Activated T-cell treated with anti-CD3 and anti-CD28 coated beads, Interleukin-2, amount 50 U/mL, for 4 hours (primary cell): ENCODE data around the gene SPCS3. TPM values are rescaled to one million over a fixed set of nuclear protein-coding genes. Genes with fewer than 3 reads are reported as not detected.
"Not testable (repeated sequence)": the region's sequence is repeated elsewhere in the genome, so short reads cannot be mapped to it uniquely, and the experiment has no call there.

Source experiments
- ATAC-seq, 2 donors: fragments of 200-7000 bp; cut with Tn5 transposase; one replicate each; pipeline ENCODE4 v1.10.0; 2021
- DNase-seq: peaks from one replicate; pipeline ENCODE4 v3.0.0-alpha.2; 2020
- H3K27me3 Mint-ChIP-seq: one replicate; pipeline ENCODE4 v1.8.0; 2021; ENCODE audit warnings: low read depth, mixed read lengths
- H3K36me3 Mint-ChIP-seq: one replicate; pipeline ENCODE4 v1.8.0; 2022; ENCODE audit warnings: mixed read lengths; ENCODE audit not compliant: insufficient read depth
- H3K4me1 Mint-ChIP-seq: one replicate; pipeline ENCODE4 v1.8.0; 2021; ENCODE audit warnings: low read depth, mixed read lengths
- H3K4me3 Mint-ChIP-seq: one replicate; pipeline ENCODE4 v1.8.0; 2021; ENCODE audit warnings: mild to moderate bottlenecking, moderate library complexity, mixed read lengths
- H3K9me3 Mint-ChIP-seq: one replicate; pipeline ENCODE4 v1.8.0; 2021; ENCODE audit warnings: mixed read lengths
- total RNA-seq, 3 donors: library from RNA; stranded (reverse); gene quantifications; one replicate each; pipeline ENCODE4 v1.2.1, GENCODE V29; 2021

Gene SPCS3
- total RNA-seq, 3 donors from 2014 or later = 227 to 236 (median 231) TPM

GRCh38 chr4:176346836-176347235 is 27.1 kb downstream of the SPCS3 start:
- not testable (repeated sequence) for H3K27me3 Mint-ChIP-seq, H3K4me3 Mint-ChIP-seq, ATAC-seq, H3K4me1 Mint-ChIP-seq, DNase-seq
- Mint-ChIP-seq H3K9me3 (peaks cover 12% of the 10 kb centered on the region), H3K36me3 (peaks cover 13% of the 10 kb centered on the region)

GRCh38 chr4:176350671-176351070 is 30.9 kb downstream of the SPCS3 start:
- ATAC-seq (no peak), DNase-seq (no peak)
- Mint-ChIP-seq H3K4me1 (no peaks in the 10 kb centered on the region), H3K27me3 (no peaks in the 10 kb centered on the region), H3K4me3 (no peak overlapping the region), H3K9me3 (no peaks in the 10 kb centered on the region), H3K36me3 (peaks cover 9% of the 10 kb centered on the region)

GRCh38 chr4:176354884-176355283 is 35.1 kb downstream of the SPCS3 start:
- ATAC-seq = no peak
- H3K4me1 Mint-ChIP-seq = no peaks in the 10 kb centered on the region
- H3K9me3 Mint-ChIP-seq = no peaks in the 10 kb centered on the region
- no peaks in the 10 kb centered on the region for H3K27me3 Mint-ChIP-seq
- no peaks in the 10 kb centered on the region for H3K36me3 Mint-ChIP-seq
- H3K4me3 Mint-ChIP-seq = no peak overlapping the region
- DNase-seq = no peak

- no peaks in the 10 kb centered on the region for H3K9me3 Mint-ChIP-seq
- H3K4me1 Mint-ChIP-seq = no peaks in the 10 kb centered on the region
- no peaks in the 10 kb centered on the region for H3K27me3 Mint-ChIP-seq
- no peak for DNase-seq
- H3K4me3 Mint-ChIP-seq = no peak overlapping the region
- no peak for ATAC-seq
- H3K36me3 Mint-ChIP-seq = no peaks in the 10 kb centered on the region
Observed at GRCh38 chr4:176357359-176358082, 37.8 kb downstream of the SPCS3 start.

- H3K9me3 Mint-ChIP-seq = no peaks in the 10 kb centered on the region
- H3K36me3 Mint-ChIP-seq = no peaks in the 10 kb centered on the region
- H3K4me1 Mint-ChIP-seq = no peaks in the 10 kb centered on the region
- ATAC-seq = no peak
- H3K27me3 Mint-ChIP-seq = no peaks in the 10 kb centered on the region
- no peak overlapping the region for H3K4me3 Mint-ChIP-seq
- no peak for DNase-seq
Observed at GRCh38 chr4:176358083-176358469, 38.3 kb downstream of the SPCS3 start.

- ATAC-seq (no peak), DNase-seq (no peak)
- H3K9me3 Mint-ChIP-seq = no peaks in the 10 kb centered on the region
- H3K36me3 Mint-ChIP-seq = no peaks in the 10 kb centered on the region
- H3K27me3 Mint-ChIP-seq = no peaks in the 10 kb centered on the region
- H3K4me3 Mint-ChIP-seq = no peak overlapping the region
- no peaks in the 10 kb centered on the region for H3K4me1 Mint-ChIP-seq
Observed at GRCh38 chr4:176359590-176359989, 39.8 kb downstream of the SPCS3 start.

- no peaks in the 10 kb centered on the region for H3K4me1 Mint-ChIP-seq
- DNase-seq = no peak
- ATAC-seq = no peak
- H3K4me3 Mint-ChIP-seq = no peak overlapping the region
- no peaks in the 10 kb centered on the region for H3K36me3 Mint-ChIP-seq
- peaks cover 4% of the 10 kb centered on the region for H3K27me3 Mint-ChIP-seq
- peaks cover 6% of the 10 kb centered on the region for H3K9me3 Mint-ChIP-seq
Observed at GRCh38 chr4:176360446-176360845, 40.7 kb downstream of the SPCS3 start.

- Mint-ChIP-seq H3K27me3 (peaks cover 8% of the 10 kb centered on the region), H3K4me1 (no peaks in the 10 kb centered on the region), H3K9me3 (peaks cover 24% of the 10 kb centered on the region), H3K36me3 (no peaks in the 10 kb centered on the region), H3K4me3 (no peak overlapping the region)
- DNase-seq = no peak
- ATAC-seq = no peak
Observed at GRCh38 chr4:176363072-176363471, 43.3 kb downstream of the SPCS3 start.

GRCh38 chr4:176367771-176368465 is 48.2 kb downstream of the SPCS3 start:
- DNase-seq (no peak), ATAC-seq (no peak)
- no peaks in the 10 kb centered on the region for H3K4me1 Mint-ChIP-seq
- H3K36me3 Mint-ChIP-seq = peaks cover 5% of the 10 kb centered on the region
- H3K9me3 Mint-ChIP-seq = peaks cover 24% of the 10 kb centered on the region
- peaks cover 8% of the 10 kb centered on the region for H3K27me3 Mint-ChIP-seq
- H3K4me3 Mint-ChIP-seq = no peak overlapping the region

- no peak for DNase-seq
- Mint-ChIP-seq H3K9me3 (no peaks in the 10 kb centered on the region), H3K4me1 (no peaks in the 10 kb centered on the region), H3K36me3 (peaks cover 5% of the 10 kb centered on the region), H3K27me3 (no peaks in the 10 kb centered on the region), H3K4me3 (no peak overlapping the region)
- ATAC-seq = no peak
Observed at GRCh38 chr4:176376032-176376614, 56.4 kb downstream of the SPCS3 start.

- Mint-ChIP-seq H3K36me3 (no peaks in the 10 kb centered on the region), H3K27me3 (no peaks in the 10 kb centered on the region), H3K4me1 (no peaks in the 10 kb centered on the region), H3K9me3 (no peaks in the 10 kb centered on the region), H3K4me3 (no peak overlapping the region)
- DNase-seq (no peak), ATAC-seq (no peak)
Observed at GRCh38 chr4:176377780-176378179, 58.0 kb downstream of the SPCS3 start.

- H3K4me3 Mint-ChIP-seq = no peak overlapping the region
- DNase-seq (no peak), ATAC-seq (no peak)
- H3K4me1 Mint-ChIP-seq = no peaks in the 10 kb centered on the region
- no peaks in the 10 kb centered on the region for H3K36me3 Mint-ChIP-seq
- H3K27me3 Mint-ChIP-seq = no peaks in the 10 kb centered on the region
- H3K9me3 Mint-ChIP-seq = no peaks in the 10 kb centered on the region
Observed at GRCh38 chr4:176380352-176381157, 60.8 kb downstream of the SPCS3 start.
